GM18508 (cell line): ENCODE measurements around the gene SUN1.
A peak's percentile ranks its signal among the peaks of the same experiment; 100 is the strongest.

ENCODE experiments used
- ATAC-seq: cut with Tn5 transposase; IDR thresholded peaks from one replicate; pipeline ENCODE4 v1.9.1; 2021; ENCODE audit warnings: moderate number of reproducible peaks; ENCODE audit not compliant: insufficient read depth, unreplicated experiment

SUN1 gene

DNA sequence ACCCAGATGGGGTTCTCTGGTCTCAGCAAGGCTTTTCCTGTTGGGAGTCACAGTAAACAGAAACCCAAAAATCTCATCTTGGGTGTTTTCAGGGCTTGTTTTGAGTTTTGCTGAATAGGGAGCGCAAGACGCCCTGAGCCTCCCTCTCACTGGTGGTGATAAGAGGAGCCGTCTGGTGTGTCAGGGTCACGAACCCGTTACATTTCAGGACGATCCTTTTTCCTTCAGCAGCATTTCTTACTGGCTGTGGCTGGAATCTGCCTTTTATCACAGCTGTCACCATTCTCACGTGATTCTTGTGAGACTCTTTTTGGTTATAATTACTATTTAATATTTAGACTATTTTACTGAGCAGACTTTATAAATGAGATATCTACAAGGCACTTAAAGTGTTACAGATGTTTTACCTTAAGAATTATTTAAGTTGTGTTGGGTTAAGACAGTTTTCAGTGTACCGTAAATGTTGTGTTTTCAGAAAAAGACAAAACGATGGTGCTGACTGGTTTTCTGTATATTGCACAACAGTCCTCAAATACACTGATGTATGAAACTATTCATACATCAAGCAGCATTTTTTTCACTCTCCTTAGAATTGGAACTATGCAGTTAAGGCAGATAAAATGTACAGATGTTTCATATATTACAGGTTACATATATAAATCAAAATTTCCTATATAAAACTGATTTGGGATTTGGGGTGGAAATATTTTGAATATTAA, 41.9 kb downstream of the SUN1 start:
- ATAC-seq, result no peak

DNA sequence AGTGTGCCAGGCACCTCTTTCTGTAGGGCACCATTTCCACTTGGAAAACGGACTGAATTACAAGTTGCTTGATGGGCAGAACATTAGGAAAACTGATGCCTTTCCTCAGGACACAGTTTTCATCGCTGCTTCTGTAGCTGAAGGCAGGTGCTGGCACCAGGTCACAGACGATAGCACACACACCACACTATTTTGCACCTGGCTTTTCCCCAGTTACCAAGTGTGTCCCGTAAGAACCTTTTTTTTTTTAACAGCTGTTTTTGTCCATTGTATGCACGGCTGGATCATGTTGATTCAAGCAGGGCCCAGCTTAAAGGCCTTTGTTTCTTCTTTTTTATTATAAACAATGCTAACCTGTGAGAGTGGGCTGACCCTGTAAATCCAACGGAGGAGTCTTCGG, 42.8 kb downstream of the SUN1 start:
- ATAC-seq, result no peak

DNA sequence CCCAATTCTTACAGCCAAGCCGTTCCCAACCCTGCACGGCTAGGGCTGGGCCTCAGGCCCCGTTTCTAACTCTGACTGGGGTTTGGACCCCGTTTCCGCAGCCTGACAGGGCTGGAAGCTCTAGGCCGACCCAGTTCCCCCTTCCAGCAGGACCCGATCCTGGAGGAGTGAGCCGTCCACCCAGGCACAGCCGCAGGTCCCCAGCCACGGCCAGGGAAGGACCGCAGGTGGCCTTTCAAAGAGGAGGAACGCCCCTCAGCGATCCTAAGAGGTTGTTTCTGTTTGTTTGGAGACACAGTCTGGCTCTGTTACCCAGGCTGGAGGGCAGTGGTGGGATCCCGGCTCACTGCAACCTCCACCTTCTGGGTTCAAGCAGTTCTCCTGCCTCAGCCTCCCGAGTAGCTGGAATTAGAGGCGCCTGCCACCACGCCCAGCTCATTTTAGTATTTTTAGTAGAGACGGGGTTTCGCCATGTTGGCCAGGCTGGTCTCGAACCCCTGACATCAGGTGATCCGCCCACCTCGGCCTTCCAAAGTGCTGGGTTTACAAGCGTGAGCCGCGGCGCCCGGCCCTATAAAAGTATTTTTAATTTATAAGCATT, 43.3 kb downstream of the SUN1 start:
- no peak for ATAC-seq

DNA sequence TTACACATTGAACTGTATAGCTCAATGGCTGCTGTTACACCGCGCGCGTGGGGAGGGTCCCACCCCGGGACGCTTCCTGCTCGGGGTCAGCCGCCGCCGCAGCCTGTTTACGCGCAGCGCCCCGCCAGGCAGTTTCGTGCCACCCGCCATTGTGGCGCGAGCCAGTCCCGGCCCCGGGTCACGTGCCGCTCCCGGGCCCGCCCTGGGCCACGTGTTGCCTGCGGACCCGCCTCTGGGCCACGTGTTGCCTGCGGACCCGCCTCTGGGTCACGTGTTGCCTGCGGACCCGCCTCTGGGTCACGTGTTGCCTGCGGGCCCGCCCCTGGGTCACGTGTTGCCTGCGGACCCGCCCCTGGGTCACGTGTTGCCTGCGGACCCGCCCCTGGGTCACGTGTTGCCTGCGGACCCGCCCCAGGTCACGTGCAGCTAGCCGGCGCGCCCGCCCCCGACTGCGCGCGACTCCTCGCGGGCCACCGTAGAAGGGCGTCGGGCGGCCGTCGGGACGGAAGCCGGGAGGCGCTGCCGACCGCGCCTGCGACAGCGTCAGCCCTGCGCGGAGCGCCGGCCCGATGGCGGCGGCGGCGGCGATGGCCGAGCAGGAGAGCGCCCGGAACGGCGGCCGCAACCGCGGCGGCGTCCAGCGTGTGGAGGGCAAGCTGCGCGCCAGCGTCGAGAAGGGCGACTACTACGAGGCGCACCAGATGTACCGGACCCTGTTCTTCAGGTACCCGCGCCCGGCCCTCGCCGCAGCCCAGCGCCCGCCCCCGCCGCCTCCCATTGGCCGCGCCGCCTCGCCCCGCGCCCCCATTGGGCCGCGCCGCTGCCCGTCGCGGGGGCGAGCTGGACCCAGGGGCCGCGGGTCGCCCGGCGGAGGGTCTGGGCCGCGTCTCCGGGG, 44.0 kb downstream of the SUN1 start, which contains the start of gene GET4:
Gene GET4 (plus strand): TSS at position 478 of the 895 bp plus-strand sequence. CDS start 92 bp downstream, at position 570.
- peak; percentile 37 for ATAC-seq

DNA sequence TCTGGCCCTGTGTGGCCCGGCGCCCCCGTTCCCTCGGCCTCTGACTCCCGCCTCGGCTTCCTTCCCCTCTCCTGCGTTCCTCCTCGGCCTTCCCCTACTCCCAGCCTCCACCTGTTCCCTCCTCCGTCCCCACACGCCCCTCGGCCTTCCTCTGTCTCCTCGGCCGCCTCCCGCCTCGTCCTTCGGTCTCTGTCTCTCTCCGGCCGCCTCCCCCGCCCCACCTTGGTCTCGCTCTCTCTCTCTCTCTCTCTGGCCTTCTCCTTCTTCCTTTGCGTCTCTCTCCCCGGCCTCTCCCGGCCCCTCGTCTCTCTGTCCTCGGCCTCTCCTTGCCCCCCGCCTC, 44.7 kb downstream of the SUN1 start:
- no peak for ATAC-seq

DNA sequence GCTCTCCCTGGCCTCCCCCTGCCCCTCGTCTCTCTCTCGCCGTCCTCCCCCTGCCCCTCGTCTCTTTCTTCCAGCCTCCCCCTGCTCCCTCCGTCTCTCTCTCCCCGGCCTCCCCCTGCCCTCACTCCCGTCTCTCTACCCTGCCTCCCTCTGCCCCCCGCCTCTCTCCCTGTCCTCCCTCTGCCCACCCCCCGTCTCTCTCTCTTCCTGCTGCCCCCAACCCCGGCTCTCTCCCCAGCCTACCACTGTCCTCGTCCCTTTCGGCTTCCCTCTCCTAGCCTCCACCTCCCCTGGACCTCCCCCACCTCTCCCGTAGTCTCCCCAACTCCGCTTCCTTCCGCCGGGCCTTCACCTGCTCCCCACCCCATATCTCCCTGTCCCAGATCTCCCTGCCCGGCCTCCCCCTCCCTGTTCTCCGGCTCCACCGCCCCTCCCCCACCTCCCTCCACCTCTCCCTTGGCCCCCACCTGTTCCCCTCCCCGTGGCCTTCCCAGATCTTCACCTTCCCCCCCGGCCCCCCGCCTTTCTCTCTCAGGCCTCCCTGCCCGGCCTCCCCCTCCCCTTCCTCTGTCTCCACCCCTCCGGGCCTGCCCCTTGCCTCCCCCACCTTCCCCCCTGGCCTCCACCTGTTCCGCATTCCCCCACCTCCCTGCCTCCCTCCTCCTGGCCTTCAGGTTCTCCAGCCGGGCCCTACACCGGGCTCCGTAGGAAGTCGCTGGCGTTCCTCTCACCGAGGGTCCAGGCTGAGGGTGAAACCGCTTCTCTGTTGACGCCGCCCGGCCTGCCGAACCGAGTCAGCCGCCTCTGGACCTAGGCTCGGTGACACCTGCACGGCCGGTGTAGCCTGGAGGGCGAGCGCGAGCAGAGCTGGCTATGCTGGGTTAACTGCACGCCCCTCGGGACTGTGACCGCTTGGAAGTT, 45.3 kb downstream of the SUN1 start:
- ATAC-seq, result no peak

DNA sequence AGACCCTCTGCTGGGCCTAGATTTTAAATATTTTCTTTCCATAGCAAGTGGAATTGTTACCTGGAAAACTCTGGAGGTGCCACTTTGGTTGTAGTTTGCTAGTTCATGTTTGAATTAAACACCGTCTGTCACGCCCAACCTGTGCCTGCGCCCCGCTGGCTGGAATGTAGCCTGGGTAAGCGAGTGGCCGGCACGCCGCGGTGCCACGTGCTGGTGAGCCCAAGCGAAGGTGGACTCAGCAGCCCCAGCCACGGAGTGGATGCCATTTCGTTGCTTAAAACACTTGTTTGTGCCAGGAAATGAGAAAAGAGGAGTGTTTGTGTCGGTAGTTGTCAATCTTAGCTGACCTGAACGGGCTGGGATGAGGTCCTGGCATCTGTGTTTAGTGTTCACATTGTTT, 46.8 kb downstream of the SUN1 start:
- no peak for ATAC-seq

DNA sequence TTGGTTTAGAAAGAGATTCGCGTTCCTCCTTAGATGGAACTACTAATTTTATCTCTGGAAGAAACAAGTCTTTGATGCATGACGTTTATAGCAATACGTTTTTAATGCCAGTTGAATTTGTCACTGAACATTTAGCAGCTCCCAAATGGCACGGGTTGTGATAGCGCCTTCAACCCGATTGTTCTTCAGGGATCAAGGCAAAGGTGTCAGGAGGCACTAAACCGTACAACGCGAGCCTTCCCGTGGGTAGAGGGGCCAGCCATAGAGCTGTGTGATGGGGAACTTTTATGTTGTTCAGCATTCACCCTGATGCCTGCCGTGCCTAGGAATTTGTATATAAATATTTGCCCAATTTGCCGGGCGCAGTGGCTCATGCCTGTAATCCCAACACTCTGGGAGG, 47.4 kb downstream of the SUN1 start:
- no peak for ATAC-seq

DNA sequence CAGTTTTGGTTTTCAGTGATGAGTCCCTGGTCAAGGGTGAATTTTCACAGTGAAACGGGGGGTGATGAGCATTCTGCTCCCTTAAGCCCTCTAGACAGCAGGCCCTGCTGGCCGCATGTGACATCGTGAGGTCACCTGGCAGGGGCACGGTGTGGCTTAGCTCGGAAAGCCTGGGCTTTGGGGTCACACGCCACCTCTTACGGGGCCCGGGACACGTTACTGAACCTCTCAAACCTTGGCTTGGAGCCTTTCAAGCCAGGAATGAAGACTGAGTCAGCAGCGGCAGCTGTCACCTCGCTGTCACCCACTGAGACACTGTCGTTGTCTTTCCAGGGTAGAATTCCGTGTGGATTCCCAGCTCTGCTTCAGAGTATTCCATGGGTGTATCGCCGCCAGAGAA, 48.2 kb downstream of the SUN1 start:
- no peak for ATAC-seq

DNA sequence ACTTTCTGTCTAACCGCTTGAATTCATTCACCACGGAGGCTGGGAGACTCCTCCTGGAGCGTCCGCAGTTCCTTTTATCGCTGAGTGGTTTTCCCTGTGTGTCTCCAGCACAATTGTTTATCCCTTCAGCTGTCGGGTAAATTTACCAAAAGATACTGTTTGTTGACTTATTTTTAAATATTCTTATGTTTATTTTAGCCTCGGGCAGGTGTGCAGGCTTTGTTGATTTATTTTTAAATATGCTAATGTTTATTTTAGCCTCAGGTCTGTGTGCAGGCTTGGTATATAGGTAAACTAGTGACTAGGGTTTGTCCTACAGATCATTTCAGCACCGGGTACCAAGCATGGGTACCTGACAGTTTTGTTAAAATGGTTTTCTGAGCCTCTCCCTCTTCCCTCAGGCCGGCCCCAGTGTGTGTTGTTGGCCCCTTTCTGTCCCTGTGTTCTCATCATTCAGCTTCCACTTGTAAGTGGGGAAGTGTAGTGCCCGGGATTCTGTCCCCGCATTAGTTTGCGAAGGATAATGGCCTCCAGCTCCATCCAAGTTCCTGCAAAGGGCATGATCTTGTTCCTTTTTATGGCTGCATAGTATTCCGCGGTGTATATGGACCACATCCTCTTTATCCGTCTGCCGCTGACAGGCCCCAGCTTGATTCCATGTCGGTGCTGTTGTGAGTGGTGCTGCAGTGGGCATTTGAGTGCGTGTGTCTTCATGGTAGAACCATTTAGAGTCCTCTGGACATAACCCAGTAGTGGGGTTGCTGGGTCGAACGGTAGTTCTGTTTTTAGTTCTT, 49.4 kb downstream of the SUN1 start:
- no peak for ATAC-seq

DNA sequence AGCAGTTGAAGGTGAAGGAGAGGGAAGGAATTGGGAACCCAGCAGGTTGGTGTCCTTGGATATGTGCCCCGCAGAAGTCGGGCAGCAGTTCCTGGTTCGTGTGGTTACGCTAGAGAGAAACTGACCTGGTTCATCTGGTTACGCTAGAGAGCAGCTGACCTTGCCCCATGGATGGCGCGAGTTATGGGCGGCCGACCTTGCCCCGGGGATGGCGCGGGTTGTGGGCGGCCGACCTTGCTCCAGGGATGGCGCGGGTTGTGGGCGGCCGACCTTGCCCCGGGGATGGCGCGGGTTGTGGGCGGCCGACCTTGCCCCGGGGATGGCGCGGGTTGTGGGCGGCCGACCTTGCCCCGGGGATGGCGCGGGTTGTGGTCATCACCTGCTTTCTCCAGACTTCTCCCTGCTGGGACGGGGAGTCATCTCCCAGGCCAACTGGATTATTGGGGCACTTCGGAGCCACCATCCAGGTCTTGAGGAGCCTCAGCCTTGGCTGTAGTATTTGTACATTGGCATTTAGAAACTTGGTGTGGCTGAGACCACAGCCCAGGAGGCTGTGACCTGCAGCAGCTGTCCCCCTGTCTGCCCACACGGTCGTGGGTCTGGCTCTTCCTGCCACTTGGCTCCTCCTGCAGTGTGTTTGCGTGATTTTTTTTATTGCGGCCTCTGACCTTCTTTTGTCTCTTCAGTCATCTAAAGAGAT, 50.2 kb downstream of the SUN1 start:
- ATAC-seq, result no peak

DNA sequence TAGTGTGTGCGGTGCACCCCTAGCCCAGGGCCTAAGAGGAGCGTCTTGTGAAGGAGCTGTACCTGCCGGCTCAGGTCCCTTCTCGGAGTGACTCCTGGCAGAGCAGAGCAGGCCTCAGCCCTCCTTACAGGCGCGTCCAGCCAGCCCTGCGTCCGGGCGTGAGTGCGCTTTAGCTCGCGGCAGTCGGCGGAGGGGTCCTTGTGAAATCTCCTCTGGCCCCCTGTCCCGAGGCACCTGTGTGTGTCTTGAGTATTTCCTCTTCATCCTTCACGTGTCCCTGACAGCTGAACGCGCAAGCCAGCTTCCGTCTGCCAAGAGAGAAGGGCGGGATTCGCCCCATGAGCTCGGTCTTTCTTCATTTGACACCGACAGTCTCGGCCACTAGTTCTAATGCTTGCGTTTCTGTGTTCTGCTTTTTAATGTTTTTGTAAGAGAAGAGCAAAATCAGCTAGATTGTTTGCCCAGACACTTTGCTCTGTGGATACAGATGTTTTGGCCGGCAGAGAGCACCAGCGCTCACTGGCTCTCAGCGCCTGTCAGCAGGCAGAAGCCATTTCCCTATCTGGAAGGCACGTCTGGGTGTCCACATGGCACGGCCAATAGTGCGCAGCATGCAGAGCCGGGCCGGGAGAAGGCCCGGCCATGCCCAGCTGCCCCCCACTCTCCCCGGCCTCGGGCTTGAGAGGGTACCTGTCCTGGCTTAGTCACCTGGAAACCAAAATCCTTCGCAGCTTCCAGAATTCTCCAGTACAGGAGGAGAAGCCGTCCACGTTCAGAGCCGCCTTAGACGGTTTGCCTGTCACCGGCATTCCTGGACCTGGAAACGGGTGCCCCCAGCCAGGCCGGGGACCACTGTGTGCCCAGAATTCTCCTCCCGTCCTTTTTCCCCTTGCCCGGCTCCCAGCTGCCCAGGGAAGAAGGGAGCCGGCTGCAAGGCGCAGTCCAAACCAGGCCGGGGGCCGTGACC, 51.1 kb downstream of the SUN1 start:
- no peak for ATAC-seq

DNA sequence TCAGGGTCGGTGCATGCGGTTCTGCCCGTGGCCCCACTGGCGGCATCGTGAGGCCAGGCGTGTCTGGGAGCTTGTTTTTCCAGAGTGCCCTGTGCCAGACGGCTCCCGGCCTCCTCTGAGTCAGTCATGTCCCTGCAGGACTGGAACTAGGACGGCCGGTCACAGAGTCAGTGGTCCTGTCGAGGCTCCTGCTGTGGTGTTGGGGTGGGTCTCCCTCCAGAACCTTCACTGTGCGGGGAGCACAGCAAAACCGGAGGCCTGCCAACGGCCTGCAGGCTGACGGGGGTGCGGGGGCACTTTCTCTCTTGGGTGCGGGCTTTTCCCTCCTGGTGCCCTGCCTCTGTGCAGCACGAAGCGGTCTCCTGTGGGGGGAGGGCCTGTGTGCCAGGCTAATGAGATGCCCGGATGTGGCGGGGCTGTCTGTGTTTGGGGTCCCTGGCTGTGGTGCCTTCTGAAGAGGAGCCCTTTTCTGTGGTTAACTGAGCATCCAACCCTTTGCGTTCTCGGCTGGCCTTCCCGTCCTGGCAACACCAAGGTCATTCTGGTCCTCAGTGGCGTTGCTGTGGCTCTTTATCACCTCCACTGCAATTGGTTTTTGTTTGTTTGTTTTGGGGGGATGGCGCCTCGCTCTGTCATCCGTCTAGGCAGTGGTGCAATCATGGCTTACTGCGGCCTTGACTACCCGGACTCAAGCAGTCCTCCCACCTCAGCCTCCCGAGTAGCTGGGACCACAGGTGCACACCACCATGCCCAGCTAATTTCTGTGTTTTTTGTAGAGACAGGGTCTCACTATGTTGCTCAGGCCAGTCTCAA, 52.1 kb downstream of the SUN1 start:
- no peak for ATAC-seq

DNA sequence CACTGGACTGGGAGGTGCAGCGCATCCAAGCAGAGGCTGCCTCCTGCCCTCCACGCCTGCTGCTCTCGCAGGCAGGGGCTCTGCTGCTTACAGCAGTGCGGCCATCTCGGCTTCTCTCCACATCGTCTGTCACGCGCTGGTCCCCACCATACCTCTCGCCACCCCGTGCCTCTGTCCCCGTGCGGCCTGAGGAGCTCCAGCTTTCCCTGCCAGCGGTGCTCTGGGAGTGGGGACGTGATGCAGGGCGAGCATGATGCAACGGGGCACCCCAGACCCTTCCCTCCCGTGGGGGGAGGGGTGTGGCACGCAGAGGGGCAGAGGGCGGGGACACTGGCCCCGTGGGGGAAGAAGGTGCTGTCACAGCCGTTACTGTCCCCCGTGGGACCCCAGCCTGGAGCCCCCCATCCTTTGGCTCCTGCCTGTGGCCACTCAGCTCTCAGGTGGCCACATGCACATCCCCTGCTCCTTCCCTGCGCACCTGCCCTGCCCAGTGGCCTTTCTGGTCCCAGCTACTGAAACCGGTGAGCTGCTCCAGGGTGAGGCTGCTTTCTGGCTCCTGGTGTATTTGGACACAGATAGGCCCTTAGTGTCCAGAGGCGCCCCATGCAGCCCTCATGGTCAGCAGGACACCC, 53.1 kb downstream of the SUN1 start:
- no peak for ATAC-seq

DNA sequence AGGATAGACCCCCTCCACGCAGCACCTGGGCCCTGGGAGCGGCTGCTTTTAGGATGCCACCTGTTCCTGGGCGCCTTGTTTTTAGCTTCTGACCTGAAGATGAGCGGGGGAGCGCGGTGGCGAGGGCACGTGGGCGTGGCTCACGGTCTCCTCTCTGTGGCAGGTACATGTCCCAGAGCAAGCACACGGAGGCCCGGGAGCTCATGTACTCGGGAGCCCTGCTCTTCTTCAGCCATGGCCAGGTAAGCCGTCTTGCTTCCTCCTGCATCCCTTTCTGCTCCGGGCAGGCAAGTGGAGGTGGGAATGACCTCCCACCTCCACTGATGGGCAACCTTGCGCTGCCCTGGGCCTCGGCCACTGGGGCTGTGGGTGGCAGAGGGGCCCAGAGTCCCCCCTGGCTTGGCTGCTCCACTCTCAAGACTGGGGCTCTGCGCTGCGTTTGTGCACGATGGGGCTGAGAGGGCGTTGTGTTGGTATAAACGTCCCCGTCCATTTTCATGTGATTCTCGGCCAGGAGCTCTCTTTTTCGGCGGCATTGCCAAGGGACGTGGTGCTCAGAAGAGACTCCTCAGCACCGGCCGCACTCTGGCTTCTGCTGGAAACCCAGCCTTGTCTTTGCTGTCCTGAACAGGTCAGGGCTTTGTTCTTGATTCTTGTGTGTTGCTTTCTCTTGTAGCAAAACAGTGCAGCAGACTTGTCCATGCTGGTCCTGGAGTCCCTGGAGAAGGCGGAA, 53.8 kb downstream of the SUN1 start:
- ATAC-seq, result no peak
